Tibial nerve (tissue), 4 donors: ENCODE measurements around the gene RAI1.

Source experiments
- CTCF ChIP-seq, 5 experiments: fragments of 200-600 bp in 3 of 5; fragments of 450-650 bp in 2 of 5; sonication (generic) in 3 of 5; IDR thresholded peaks; one replicate each; pipeline ENCODE4 v1.5.1; 2016 to 2019; ENCODE audit warnings: antibody characterized with exemption in 5 of 5, mild to moderate bottlenecking in 3 of 5, moderate library complexity in 2 of 5
- EP300 ChIP-seq, 2 donors: sonication (generic); formaldehyde crosslinking; IDR thresholded peaks; one replicate each; pipeline ENCODE4 v1.6.1; 2017; ENCODE audit warnings: antibody characterized with exemption in 2 of 2, mild to moderate bottlenecking in 1 of 2
- POLR2A ChIP-seq, 2 donors: fragments of 450-650 bp; IDR thresholded peaks; one replicate each; pipeline ENCODE4 v1.6.1; 2017; ENCODE audit warnings: antibody characterized with exemption in 2 of 2, mild to moderate bottlenecking in 2 of 2, moderate library complexity in 2 of 2

- TF ChIP-seq EP300 (IDR thresholded peaks at IDR 0.05) (no peak), CTCF (IDR thresholded peaks at IDR 0.05) (no peak), POLR2A (IDR thresholded peaks at IDR 0.05) (no peak)
Measured at GRCh38 chr17:17830269-17830567, 149.0 kb downstream of the RAI1 start.
